ENCODE measurements around the gene ANTXR1.

The ANTXR1 gene

DNA sequence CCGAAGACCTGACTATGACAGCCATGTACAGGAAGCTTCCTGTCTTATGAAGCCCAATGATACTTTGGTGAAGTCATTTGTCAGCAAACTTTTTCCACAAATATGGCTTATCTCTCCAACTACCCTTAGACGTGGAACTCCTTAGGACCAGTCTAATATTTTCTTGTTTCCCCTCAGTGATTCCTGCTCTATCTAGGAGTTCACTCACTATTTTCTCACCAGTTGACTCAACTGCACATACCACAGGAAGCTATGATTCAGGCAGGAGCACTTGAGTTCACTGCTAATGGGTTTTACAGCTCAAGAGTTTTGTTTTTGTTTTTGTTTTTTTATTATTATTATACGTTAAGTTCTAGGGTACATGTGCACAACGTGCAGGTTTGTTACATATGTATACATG is 109.3 kb downstream of the ANTXR1 start:
- TF ChIP-seq, protein P1, sequence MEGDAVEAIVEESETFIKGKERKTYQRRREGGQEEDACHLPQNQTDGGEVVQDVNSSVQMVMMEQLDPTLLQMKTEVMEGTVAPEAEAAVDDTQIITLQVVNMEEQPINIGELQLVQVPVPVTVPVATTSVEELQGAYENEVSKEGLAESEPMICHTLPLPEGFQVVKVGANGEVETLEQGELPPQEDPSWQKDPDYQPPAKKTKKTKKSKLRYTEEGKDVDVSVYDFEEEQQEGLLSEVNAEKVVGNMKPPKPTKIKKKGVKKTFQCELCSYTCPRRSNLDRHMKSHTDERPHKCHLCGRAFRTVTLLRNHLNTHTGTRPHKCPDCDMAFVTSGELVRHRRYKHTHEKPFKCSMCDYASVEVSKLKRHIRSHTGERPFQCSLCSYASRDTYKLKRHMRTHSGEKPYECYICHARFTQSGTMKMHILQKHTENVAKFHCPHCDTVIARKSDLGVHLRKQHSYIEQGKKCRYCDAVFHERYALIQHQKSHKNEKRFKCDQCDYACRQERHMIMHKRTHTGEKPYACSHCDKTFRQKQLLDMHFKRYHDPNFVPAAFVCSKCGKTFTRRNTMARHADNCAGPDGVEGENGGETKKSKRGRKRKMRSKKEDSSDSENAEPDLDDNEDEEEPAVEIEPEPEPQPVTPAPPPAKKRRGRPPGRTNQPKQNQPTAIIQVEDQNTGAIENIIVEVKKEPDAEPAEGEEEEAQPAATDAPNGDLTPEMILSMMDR (IDR thresholded peaks at IDR 0.05; ENCODE audit: low read depth, low read length), result no peak
- no peak for DNase-seq (ENCODE audit: extremely low read depth, low read depth)

DNA sequence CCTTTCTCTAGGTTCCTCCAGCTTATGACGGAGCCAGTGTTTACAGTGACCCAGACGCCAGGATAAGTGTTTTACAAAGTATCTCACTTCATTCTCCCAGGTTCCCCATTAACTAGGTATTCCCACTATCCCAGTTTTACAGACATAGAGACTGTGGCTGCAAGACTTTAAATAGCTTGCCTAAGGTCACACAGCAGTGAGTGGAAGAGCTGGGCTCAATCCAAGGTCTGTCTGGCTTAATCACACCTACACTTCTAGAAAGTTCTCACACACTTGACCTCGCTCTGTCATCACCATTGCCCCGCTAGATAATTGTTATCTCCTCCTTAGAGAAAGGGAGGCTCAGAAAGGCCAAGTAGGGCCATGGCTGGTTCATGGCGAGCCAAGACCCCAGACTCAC is 110.2 kb downstream of the ANTXR1 start:
- TF ChIP-seq, protein P1 (IDR thresholded peaks at IDR 0.05; ENCODE audit: low read depth, low read length), result no peak
- DNase-seq (ENCODE audit: extremely low read depth, low read depth), result no peak

DNA sequence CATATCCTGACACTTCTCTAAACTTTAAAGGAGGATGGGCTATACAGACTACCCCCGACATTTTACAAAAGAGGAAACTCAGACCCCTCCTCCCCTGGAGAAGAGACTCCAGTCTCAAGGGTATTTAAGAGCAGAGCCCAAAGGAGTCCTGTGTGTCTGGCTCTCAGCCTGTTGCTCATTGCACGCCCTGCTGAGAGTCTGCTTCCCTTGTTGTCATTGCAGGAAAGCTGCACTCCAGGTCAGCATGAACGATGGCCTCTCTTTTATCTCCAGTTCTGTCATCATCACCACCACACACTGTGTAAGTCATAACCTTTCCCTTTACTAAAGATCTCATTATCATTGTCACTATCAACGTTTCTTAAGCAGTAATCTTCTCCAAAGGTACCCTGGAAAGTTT is 111.4 kb downstream of the ANTXR1 start:
- no peak for DNase-seq (ENCODE audit: extremely low read depth, low read depth)
- TF ChIP-seq, protein P1 (IDR thresholded peaks at IDR 0.05; ENCODE audit: low read depth, low read length), result no peak

DNA sequence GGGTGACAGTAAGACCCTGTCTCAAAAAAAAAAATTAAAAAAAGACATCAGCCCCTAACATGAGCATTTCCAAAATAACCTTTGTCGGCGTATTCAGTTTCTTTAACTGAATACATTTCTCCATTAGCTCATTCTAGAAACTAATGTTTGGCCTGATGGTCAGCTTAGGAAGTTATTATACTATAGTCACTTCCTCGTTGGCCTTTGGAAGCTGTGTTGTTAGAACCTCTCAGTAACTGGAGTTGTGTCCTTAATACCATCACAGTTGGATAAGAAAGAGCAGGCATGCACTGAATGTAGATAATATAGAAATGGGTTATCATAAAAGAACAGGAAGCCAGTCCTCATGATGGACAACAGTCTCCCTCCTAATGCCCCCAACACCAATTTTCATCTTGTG is 112.8 kb downstream of the ANTXR1 start:
- TF ChIP-seq, protein P1 (IDR thresholded peaks at IDR 0.05; ENCODE audit: low read depth, low read length), result no peak

DNA sequence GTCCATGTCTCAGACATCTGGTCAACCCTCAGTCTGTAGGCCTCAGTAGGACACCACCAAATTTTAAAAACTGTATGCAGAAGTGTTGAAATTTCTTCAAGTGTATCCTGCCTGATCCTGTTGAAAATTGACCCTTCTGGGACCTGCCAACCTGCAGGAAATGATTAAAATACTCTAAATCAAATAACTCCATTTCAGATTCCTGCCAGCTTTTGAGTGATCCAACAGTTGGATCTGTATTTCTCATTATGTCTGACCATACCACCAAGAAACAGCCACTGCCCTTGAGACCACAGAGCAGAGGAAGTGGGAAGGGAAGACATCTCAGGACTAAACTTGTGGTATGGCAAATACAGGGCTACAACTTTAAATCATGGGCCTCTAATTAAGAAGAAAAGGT is 113.4 kb downstream of the ANTXR1 start:
- TF ChIP-seq, protein P1 (IDR thresholded peaks at IDR 0.05; ENCODE audit: low read depth, low read length), result no peak
- no peak for DNase-seq (ENCODE audit: extremely low read depth, low read depth)

More for the DNA sequence above, 112.8 kb downstream of the ANTXR1 start:
- no peak for DNase-seq (ENCODE audit: extremely low read depth, low read depth)

DNA sequence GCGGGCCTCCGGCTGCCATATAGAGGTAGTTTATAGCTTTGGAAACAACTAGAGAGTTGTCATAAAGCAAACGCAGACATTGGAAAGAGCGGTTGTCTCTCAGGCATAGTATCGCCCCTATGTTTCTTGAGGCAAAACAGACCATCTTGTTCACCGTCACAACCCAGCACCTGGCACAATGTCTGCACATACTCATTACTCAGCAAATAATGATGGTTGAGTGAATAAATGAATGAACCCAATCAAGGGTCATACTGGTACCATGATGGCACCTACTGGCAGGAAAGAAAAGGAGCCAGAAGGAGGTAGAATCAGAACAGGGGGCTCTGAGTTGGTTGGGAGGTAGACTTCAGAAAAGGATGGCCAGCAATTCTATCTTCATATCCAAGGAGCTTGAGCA is 118.5 kb downstream of the ANTXR1 start:
- TF ChIP-seq, protein P1 (IDR thresholded peaks at IDR 0.05; ENCODE audit: low read depth, low read length), result no peak
- no peak for DNase-seq (ENCODE audit: extremely low read depth, low read depth)

- no peak for DNase-seq (ENCODE audit: extremely low read depth, low read depth)
- TF ChIP-seq, protein P1 (IDR thresholded peaks at IDR 0.05; ENCODE audit: low read depth, low read length), result no peak
Observed at GRCh38 chr2:69131983-69132675, 119.2 kb downstream of the ANTXR1 start.
